ENCODE data around the gene DNAH10. TPM values are rescaled to one million over a fixed set of nuclear protein-coding genes. Genes with fewer than 3 reads are reported as not detected.

The DNAH10 gene
- polyA plus RNA-seq, 2 donors = 0.01 TPM; not detected in 1

- H3K27me3 ChIP-seq (ENCODE audit: control insufficient read depth in 1 of 2, insufficient read depth in 2 of 2, low read length in 2 of 2) = peaks cover 0 to 2% of the 10 kb centered on the region in 2 donors
- 42 to 52% methylated on average over 9 of the region's 9 CpGs for WGBS, 2 donors
- no peaks in the 10 kb centered on the region for H3K4me1 ChIP-seq (ENCODE audit: control insufficient read depth in 2 of 2, insufficient read depth in 2 of 2, low read length in 1 of 2)
Observed at GRCh38 chr12:123900871-123901376, 138.8 kb downstream of the DNAH10 start.

DNA sequence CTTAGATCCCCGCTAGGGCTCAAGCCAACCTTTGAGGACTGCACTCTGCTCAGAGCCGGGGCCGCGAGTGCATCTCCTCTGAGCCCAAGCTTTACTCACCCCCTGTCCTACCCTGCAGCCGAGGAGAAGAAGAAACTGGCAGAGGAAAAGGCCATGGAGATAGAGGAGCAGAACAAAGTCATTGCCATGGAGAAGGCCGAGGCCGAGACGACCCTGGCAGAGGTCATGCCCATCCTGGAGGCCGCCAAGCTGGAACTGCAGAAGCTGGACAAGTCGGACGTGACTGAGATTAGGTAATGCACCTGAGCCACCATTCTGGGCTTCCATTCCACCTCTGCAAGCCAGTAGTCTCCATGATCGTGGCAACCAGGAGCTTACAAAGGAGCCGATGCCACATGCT, 140.7 kb downstream of the DNAH10 start:
- H3K27me3 ChIP-seq (ENCODE audit: control insufficient read depth in 1 of 2, insufficient read depth in 2 of 2, low read length in 2 of 2) = peaks cover 0 to 2% of the 10 kb centered on the region in 2 donors
- no peaks in the 10 kb centered on the region for H3K9me3 ChIP-seq (ENCODE audit: control insufficient read depth in 2 of 2, insufficient read depth in 1 of 2, low read depth in 1 of 2, low read length in 1 of 2)
- no peak overlapping the region for H3K27ac ChIP-seq (ENCODE audit: low read depth in 2 of 2, low read length in 1 of 2)
- no peaks in the 10 kb centered on the region for H3K36me3 ChIP-seq (ENCODE audit: control insufficient read depth in 2 of 2, insufficient read depth in 2 of 2, low read length in 1 of 2)
- no peaks in the 10 kb centered on the region for H3K4me1 ChIP-seq (ENCODE audit: control insufficient read depth in 2 of 2, insufficient read depth in 2 of 2, low read length in 1 of 2)
- no peak overlapping the region for H3K4me3 ChIP-seq (ENCODE audit: low read depth in 1 of 2, low read length in 2 of 2)
- 93% methylated on average over 13 of the region's 13 CpGs for WGBS, 2 donors

More at GRCh38 chr12:123900871-123901376, 138.8 kb downstream of the DNAH10 start:
- H3K36me3 ChIP-seq (ENCODE audit: control insufficient read depth in 2 of 2, insufficient read depth in 2 of 2, low read length in 1 of 2) = no peaks in the 10 kb centered on the region
- no peaks in the 10 kb centered on the region for H3K9me3 ChIP-seq (ENCODE audit: control insufficient read depth in 2 of 2, insufficient read depth in 1 of 2, low read depth in 1 of 2, low read length in 1 of 2)
- H3K27ac ChIP-seq (ENCODE audit: low read depth in 2 of 2, low read length in 1 of 2) = no peak overlapping the region
- H3K4me3 ChIP-seq (ENCODE audit: low read depth in 1 of 2, low read length in 2 of 2) = no peak overlapping the region

DNA sequence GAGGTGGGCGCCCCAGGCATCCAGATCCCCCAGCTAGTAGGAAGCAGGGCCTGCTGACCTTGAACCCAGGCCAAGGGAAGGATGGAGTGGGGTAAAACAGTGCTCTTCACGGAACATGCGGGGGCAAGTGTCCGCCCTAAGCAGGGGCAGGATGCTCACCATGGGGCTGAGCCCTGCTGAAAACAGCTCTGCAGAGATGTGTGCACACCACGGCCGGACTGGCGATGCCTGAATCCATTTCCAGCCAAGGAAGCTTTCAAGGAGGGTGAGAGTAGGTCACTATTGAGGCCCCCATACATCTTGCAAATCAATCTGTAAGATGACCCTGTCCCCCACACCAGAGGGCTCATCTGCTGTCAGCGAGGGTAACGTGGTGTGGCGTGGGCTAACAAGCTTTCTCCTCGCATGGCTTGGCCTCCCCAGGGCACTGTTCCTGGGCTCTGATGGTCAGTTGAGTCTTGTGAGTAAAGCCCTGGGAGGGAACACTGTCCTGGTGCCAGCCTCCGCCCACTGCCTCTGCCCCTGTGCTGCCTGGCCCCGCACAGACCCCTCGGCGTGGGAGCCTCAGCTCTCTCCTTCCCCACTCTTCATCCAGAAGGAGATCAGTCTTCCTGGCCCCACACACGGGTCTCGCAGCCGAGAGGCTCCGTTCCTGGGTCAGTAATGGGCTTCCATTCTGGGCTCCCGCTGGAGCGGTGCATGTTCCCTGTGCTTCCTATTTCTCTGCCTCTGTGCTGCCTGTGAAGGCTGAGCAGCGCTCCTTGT, 141.4 kb downstream of the DNAH10 start:
- WGBS, 2 donors = 85 to 90% methylated on average over 22 of the region's 22 CpGs

GRCh38 chr12:123905319-123905925, 143.3 kb downstream of the DNAH10 start:
- Histone ChIP-seq H3K9me3 (ENCODE audit: control insufficient read depth in 2 of 2, insufficient read depth in 1 of 2, low read depth in 1 of 2, low read length in 1 of 2) (no peaks in the 10 kb centered on the region), H3K4me1 (ENCODE audit: control insufficient read depth in 2 of 2, insufficient read depth in 2 of 2, low read length in 1 of 2) (peaks cover 2 to 5% of the 10 kb centered on the region in 2 donors), H3K27me3 (ENCODE audit: control insufficient read depth in 1 of 2, insufficient read depth in 2 of 2, low read length in 2 of 2) (peaks cover 0 to 2% of the 10 kb centered on the region in 2 donors), H3K27ac (ENCODE audit: low read depth in 2 of 2, low read length in 1 of 2) (no peak overlapping the region), H3K36me3 (ENCODE audit: control insufficient read depth in 2 of 2, insufficient read depth in 2 of 2, low read length in 1 of 2) (no peaks in the 10 kb centered on the region), H3K4me3 (ENCODE audit: low read depth in 1 of 2, low read length in 2 of 2) (no peak overlapping the region)
- 25 to 27% methylated on average over 9 of the region's 9 CpGs for WGBS, 2 donors

More for the DNA sequence above, 141.4 kb downstream of the DNAH10 start:
- Histone ChIP-seq H3K27ac (ENCODE audit: low read depth in 2 of 2, low read length in 1 of 2) (no peak overlapping the region), H3K27me3 (ENCODE audit: control insufficient read depth in 1 of 2, insufficient read depth in 2 of 2, low read length in 2 of 2) (peaks cover 0 to 2% of the 10 kb centered on the region in 2 donors), H3K36me3 (ENCODE audit: control insufficient read depth in 2 of 2, insufficient read depth in 2 of 2, low read length in 1 of 2) (no peaks in the 10 kb centered on the region), H3K4me3 (ENCODE audit: low read depth in 1 of 2, low read length in 2 of 2) (no peak overlapping the region), H3K4me1 (ENCODE audit: control insufficient read depth in 2 of 2, insufficient read depth in 2 of 2, low read length in 1 of 2) (no peaks in the 10 kb centered on the region), H3K9me3 (ENCODE audit: control insufficient read depth in 2 of 2, insufficient read depth in 1 of 2, low read depth in 1 of 2, low read length in 1 of 2) (no peaks in the 10 kb centered on the region)

GRCh38 chr12:123906711-123907420, 144.8 kb downstream of the DNAH10 start:
- no peak overlapping the region for H3K27ac ChIP-seq (ENCODE audit: low read depth in 2 of 2, low read length in 1 of 2)
- peaks cover 2 to 5% of the 10 kb centered on the region in 2 donors for H3K4me1 ChIP-seq (ENCODE audit: control insufficient read depth in 2 of 2, insufficient read depth in 2 of 2, low read length in 1 of 2)
- 95% methylated on average over 7 of the region's 7 CpGs for WGBS, 2 donors
- no peaks in the 10 kb centered on the region for H3K36me3 ChIP-seq (ENCODE audit: control insufficient read depth in 2 of 2, insufficient read depth in 2 of 2, low read length in 1 of 2)
- H3K4me3 ChIP-seq (ENCODE audit: low read depth in 1 of 2, low read length in 2 of 2) = no peak overlapping the region
- H3K9me3 ChIP-seq (ENCODE audit: control insufficient read depth in 2 of 2, insufficient read depth in 1 of 2, low read depth in 1 of 2, low read length in 1 of 2) = no peaks in the 10 kb centered on the region
- peaks cover 0 to 2% of the 10 kb centered on the region in 2 donors for H3K27me3 ChIP-seq (ENCODE audit: control insufficient read depth in 1 of 2, insufficient read depth in 2 of 2, low read length in 2 of 2)

- no peak overlapping the region for H3K4me3 ChIP-seq (ENCODE audit: low read depth in 1 of 2, low read length in 2 of 2)
- H3K9me3 ChIP-seq (ENCODE audit: control insufficient read depth in 2 of 2, insufficient read depth in 1 of 2, low read depth in 1 of 2, low read length in 1 of 2) = no peaks in the 10 kb centered on the region
- no peak overlapping the region for H3K27ac ChIP-seq (ENCODE audit: low read depth in 2 of 2, low read length in 1 of 2)
- H3K27me3 ChIP-seq (ENCODE audit: control insufficient read depth in 1 of 2, insufficient read depth in 2 of 2, low read length in 2 of 2) = peaks cover 0 to 2% of the 10 kb centered on the region in 2 donors
- no peaks in the 10 kb centered on the region for H3K36me3 ChIP-seq (ENCODE audit: control insufficient read depth in 2 of 2, insufficient read depth in 2 of 2, low read length in 1 of 2)
- H3K4me1 ChIP-seq (ENCODE audit: control insufficient read depth in 2 of 2, insufficient read depth in 2 of 2, low read length in 1 of 2) = peaks cover 2 to 5% of the 10 kb centered on the region in 2 donors
- 49 to 65% methylated on average over 12 of the region's 12 CpGs for WGBS, 2 donors
Observed at GRCh38 chr12:123907726-123908476, 145.8 kb downstream of the DNAH10 start.

- Histone ChIP-seq H3K9me3 (ENCODE audit: control insufficient read depth in 2 of 2, insufficient read depth in 1 of 2, low read depth in 1 of 2, low read length in 1 of 2) (no peaks in the 10 kb centered on the region), H3K27me3 (ENCODE audit: control insufficient read depth in 1 of 2, insufficient read depth in 2 of 2, low read length in 2 of 2) (peaks cover 0 to 2% of the 10 kb centered on the region in 2 donors), H3K4me1 (ENCODE audit: control insufficient read depth in 2 of 2, insufficient read depth in 2 of 2, low read length in 1 of 2) (peaks cover 2 to 5% of the 10 kb centered on the region in 2 donors), H3K36me3 (ENCODE audit: control insufficient read depth in 2 of 2, insufficient read depth in 2 of 2, low read length in 1 of 2) (no peaks in the 10 kb centered on the region), H3K4me3 (ENCODE audit: low read depth in 1 of 2, low read length in 2 of 2) (no peak overlapping the region), H3K27ac (ENCODE audit: low read depth in 2 of 2, low read length in 1 of 2) (no peak overlapping the region)
- 61 to 64% methylated on average over 37 of the region's 37 CpGs for WGBS, 2 donors
Observed at GRCh38 chr12:123908884-123909725, 147.0 kb downstream of the DNAH10 start.

GRCh38 chr12:123910057-123910456, 148.0 kb downstream of the DNAH10 start:
- no peaks in the 10 kb centered on the region for H3K36me3 ChIP-seq (ENCODE audit: control insufficient read depth in 2 of 2, insufficient read depth in 2 of 2, low read length in 1 of 2)
- no peak overlapping the region for H3K27ac ChIP-seq (ENCODE audit: low read depth in 2 of 2, low read length in 1 of 2)
- H3K9me3 ChIP-seq (ENCODE audit: control insufficient read depth in 2 of 2, insufficient read depth in 1 of 2, low read depth in 1 of 2, low read length in 1 of 2) = no peaks in the 10 kb centered on the region
- 88 to 91% methylated on average over 8 of the region's 8 CpGs for WGBS, 2 donors
- no peak overlapping the region for H3K4me3 ChIP-seq (ENCODE audit: low read depth in 1 of 2, low read length in 2 of 2)
- peaks cover 2 to 5% of the 10 kb centered on the region in 2 donors for H3K4me1 ChIP-seq (ENCODE audit: control insufficient read depth in 2 of 2, insufficient read depth in 2 of 2, low read length in 1 of 2)
- no peaks in the 10 kb centered on the region for H3K27me3 ChIP-seq (ENCODE audit: control insufficient read depth in 1 of 2, insufficient read depth in 2 of 2, low read length in 2 of 2)

All from esophagus (tissue), 2 donors.